HL-60/S4 treated with phorbol 12-myristate 13-acetate at 8.2 ng/mL for 4 days and 3 days (cell line): ENCODE measurements around the gene MMP8.

Source experiments
- in situ Hi-C: fragments of 300-500 bp; cut with MboI; formaldehyde crosslinking; loops from 2 replicates; pipeline ENCODE4 v1.15.0; 2022; ENCODE audit warnings: low sequenced_read_pairs

The MMP8 gene

GRCh38 chr11:102722821-102723220, 1.9 kb downstream of the MMP8 start:
- in situ Hi-C loops, result no loop called here

DNA sequence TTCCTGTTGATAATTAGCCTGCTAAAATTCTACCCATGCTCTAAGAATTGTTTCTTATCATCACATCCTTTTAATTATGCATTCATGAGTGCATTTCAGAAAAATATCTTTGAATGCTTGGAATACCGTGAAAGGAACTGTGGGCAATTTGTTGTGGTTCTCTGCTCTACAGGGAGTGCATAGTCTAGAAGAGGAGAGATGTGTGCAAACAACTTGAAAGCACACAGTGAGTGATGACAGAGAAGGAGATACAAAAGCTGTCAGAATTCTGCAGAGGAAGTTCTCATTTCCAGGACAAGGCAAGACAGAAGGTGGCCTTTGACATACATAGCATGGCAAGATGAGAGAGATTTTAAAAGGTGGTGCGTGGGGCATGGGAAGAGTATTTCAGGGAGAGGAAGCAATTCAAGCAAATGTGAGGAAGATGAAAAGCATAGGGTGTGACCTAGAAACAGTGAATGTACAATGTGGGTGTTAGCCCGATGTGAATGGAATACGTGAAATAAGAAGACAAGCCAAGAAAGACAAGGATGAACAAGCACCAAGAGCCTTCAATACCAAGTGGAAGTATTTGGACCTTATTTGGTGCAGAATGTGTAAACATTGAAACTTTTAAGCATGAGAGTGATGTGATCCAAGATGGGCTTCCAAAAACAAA, 5.0 kb downstream of the MMP8 start:
- in situ Hi-C loops, result no loop called here

DNA sequence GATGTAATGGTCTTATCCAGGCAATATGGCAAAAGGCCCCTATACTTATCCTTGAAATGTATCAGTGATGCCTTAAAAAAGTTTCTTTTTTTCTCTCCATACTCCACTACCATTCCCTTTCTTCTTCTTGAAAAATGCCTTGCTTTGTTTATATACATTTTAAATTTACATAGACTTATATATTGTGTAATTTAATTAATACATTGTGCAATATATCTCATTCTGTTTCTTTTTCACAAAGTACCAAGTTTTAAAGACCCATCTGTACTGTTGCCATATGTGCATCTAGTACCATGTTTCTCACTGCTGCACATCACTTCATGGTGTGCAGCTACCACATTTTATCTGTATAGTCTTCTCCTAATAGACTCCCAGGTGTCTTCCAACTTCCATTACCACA, 7.5 kb downstream of the MMP8 start:
- in situ Hi-C loops, result no loop called here

- in situ Hi-C loops, result no loop called here
Observed at GRCh38 chr11:102716527-102716926, 8.2 kb downstream of the MMP8 start.

DNA sequence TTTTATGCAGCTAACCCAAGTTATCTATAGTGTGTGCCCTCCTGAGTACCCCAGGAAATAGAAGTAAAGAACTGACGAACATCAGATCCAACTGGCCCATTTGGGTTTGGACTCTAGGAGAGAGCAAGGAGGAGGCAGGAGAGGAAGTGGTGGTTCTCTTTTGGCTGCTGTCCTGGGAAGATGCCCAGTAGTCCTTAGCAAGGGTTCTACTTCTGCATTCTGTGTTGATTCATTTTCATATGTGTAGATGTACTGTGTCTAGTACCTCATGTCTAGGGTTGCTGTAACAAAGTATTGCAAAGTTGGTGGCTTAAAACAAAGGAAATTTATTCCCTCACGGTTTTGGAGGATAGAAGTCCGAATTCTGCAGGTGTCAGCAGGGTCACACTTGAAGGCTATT, 12.6 kb downstream of the MMP8 start:
- in situ Hi-C loops, result no loop called here

DNA sequence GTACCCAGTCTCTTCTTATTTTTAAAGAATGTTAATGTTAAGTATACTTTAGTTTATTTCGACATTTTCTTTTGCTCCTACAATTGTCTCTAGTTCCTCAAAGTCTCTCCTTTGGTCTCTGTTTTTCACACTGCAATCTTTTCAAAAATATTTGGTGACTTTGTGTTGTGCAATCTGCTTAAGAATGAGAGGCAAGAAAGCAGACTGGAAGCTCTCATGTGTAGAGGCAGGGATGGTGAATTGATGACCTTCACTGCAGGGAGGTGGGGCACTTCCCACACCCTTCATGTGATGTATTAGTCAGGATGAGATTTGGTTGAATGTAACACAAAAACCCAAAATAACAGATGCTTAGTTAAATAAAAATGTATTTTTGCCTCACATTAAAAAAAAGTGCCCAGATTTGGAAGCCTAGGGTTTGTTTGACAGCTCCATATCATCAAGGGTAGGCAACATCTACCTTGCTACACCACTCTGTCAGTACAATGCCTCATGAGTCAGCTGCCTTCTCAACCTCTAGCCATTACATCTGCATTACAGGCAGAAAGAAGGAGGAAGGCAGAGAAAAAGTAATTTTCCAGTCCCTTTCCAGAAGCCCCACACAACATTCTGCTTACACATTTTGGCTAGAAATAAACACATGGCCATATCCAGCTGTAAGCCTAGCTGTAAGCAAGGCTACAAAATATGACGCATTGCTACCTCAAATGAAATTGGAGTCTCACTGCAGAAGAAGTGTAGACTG, 15.4 kb downstream of the MMP8 start:
- in situ Hi-C loops, result no loop called here

- in situ Hi-C loops, result no loop called here
Observed at GRCh38 chr11:102708654-102709053, 16.1 kb downstream of the MMP8 start.

DNA sequence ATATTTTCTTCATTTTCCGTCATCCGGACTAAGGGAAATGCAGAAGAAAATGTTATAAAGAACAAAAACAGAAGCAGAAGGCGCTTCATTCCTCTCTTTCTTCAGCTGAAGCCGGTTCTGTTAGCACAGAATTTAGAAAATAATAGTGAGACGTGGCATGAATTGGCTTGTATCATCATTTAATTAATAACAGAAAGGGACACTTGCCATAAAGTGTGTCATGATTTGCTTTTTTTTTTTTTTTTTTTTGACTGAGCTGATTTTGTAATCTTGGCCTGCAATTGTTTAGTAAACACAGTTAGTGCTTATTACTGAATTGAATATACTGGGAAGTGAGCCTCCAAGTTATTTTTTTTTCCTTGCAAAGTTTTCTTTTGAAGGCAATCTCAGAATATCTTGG, 19.1 kb downstream of the MMP8 start, which contains the start of gene MMP27:
Gene MMP27 (minus strand): TSS at position 144 of the 400 bp plus-strand sequence. CDS start 55 bp downstream, at position 89.
- in situ Hi-C loops, result no loop called here

DNA sequence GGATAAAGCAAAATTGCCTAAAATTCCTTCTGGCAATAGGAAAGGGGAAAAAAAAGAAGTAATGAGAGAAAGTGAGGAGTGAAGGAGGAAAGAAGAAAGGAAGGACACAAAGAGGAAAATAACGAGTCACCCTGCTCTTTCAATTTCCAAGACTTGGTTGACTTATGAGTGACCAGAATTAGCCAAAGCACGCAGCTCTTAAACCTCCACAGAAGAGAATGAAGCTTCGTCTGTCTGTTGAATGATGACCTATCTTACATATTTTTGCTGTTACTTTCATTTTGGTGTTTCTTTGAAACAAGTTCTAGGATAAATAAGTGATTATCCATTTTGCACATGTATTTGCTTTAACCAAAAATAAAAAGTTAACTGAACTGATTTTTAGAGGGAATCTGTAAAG, 19.9 kb downstream of the MMP8 start:
- in situ Hi-C loops, result no loop called here

- in situ Hi-C loops, result no loop called here
Observed at GRCh38 chr11:102703826-102704493, 20.8 kb downstream of the MMP8 start.

GRCh38 chr11:102695201-102695600, 29.6 kb downstream of the MMP8 start:
- in situ Hi-C loops, result no loop called here

DNA sequence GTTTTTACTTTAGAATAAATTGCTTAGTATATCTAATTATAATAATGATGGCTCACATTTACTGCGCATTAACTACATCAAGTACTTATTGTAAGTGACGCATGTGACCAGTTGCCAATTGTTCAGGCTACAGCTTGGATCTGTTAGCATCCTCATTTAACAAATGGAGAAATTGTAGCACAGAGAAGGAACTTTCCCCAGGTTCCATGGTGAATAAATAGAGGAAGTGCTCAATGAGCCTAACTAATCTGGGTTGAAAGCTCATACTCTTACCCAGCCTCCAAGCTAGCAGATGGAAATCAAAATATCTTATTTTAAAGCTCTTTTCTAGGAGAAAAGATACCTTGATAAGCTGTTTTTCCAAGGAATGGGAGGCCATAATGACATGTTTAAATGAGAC, 39.0 kb downstream of the MMP8 start:
- in situ Hi-C loops, result no loop called here

GRCh38 chr11:102685338-102685737, 39.4 kb downstream of the MMP8 start:
- in situ Hi-C loops, result no loop called here

- in situ Hi-C loops, result no loop called here
Observed at GRCh38 chr11:102683277-102683676, 41.5 kb downstream of the MMP8 start.

DNA sequence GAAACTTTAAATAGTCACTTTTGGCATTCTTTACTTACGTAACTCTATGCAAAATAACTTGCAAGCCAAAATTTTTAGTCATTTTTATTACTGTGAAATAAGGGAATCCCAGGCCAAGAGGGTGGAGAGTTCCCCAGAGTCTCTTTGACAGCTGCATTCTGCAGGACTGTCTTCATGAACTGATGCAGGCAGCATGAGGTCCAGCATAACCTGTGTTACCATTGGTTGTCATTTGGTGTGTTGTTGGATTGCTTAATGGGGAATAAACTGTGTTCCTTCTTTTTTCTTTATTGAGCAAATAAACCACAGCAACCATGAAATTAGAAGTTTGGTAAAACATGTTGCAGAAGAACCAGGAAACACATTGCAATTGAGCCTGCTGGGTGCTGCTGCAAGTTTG, 43.8 kb downstream of the MMP8 start:
- in situ Hi-C loops, result no loop called here

GRCh38 chr11:102678022-102678421, 46.7 kb downstream of the MMP8 start:
- in situ Hi-C loops, result no loop called here

- in situ Hi-C loops, result no loop called here
Observed at GRCh38 chr11:102676084-102676483, 48.7 kb downstream of the MMP8 start.

DNA sequence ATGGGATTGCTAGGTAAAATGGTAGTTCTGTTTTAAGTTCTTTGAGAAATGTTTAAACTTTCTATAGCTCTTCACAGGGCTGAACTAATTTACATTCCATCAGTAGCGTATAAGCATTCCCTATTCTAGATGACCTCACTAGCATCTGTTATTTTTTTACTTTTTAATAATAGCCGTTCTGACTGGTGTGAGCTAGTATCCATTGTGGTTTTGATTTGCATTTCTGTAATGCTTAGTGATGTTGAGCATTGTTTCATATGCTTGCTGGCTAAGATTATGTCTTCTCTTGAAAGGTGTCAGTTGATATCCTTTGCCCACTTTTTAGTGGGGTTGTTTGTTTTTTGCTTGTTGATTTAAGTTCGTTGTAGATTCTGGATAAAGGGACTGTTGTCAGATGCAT, 55.1 kb downstream of the MMP8 start:
- in situ Hi-C loops, result no loop called here

DNA sequence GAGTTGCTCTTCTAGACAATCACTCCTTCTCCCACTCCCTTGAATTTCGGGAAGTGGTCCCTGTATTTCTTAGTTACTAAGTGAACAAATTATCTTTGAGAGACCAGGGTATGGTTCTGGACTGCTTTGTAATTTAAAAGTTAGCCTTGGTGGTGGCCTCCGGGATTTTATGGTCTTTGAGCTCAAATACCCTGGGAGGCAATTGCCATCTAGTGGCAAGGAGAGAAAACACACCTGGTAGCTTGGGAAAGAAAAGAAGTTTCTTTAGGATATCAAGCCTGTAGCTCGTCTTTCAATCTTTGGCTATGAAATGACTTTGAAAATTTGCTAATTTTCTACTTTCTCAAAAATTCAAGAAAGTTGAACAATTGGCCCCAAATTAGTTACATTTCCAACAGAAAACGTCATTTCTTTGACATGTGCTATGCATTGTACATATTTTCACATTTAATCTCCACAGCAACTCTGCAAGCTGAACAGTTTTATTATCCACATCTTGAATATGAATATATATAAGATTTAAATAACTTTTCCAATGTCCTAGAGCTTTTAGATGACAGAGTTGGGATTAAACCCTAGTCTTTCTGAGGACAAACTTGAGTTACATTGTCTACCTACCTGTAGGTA, 58.3 kb downstream of the MMP8 start:
- in situ Hi-C loops, result no loop called here

- in situ Hi-C loops, result no loop called here
Observed at GRCh38 chr11:102664001-102664752, 60.6 kb downstream of the MMP8 start.

GRCh38 chr11:102662607-102663006, 62.1 kb downstream of the MMP8 start:
- in situ Hi-C loops, result no loop called here
